ENCODE results near the gene SNX14. TPM values are rescaled to one million over a fixed set of nuclear protein-coding genes. Genes with fewer than 3 reads are reported as not detected.
"Not testable (repeated sequence)": the region's sequence is repeated elsewhere in the genome, so short reads cannot be mapped to it uniquely, and the experiment has no call there.

Gene SNX14
- total RNA-seq, 1 experiment from 2014 or later = 119 TPM

GRCh38 chr6:85544776-85545175, 48.9 kb downstream of the SNX14 start:
- H3K9me3 ChIP-seq (ENCODE audit: control insufficient read depth, insufficient read depth, low read depth, low read length) = no peaks in the 10 kb centered on the region
- ChIA-PET POLR2A (no interaction called here), CTCF (no interaction called here)
- H3K27ac ChIP-seq (ENCODE audit: low read length) = no peak overlapping the region
- BruUV-seq (replicated peaks) = no TSS peak
- intact Hi-C loops (cut with micrococcal nuclease; ENCODE audit: unreplicated experiment) (no loop called here), in situ Hi-C loops (cut with HindIII; ENCODE audit: low pct_unique_long_range_greater_than_20kb, low sequenced_read_pairs) (no loop called here)
- no peak overlapping the region for H3K4me3 ChIP-seq (ENCODE audit: low read depth in 2 of 2, low read length in 2 of 2)
- TF ChIP-seq POLR2AphosphoS5 (IDR thresholded peaks at IDR 0.05; ENCODE audit: low read depth, low read length) (no peak), REST (IDR thresholded peaks at IDR 0.05; ENCODE audit: insufficient read depth in 1 of 2, low read depth in 2 of 2, low read length in 1 of 2) (no peak), CTCF (IDR thresholded peaks at IDR 0.05) (no peak), SIN3A (IDR thresholded peaks at IDR 0.05; ENCODE audit: borderline replicate concordance, insufficient read depth, low read depth, low read length) (no peak), TCF7L2 (IDR thresholded peaks at IDR 0.05; ENCODE audit: low read depth, low read length) (no peak)
- ATAC-seq (no peak), DNase-seq (ENCODE audit: low read depth, low spot score) (no peak)
- H3K36me3 ChIP-seq (ENCODE audit: control insufficient read depth, insufficient read depth, low read length) = peaks cover 17% of the 10 kb centered on the region; the same call in 1 of the 2 replicates
- H3K4me1 ChIP-seq (ENCODE audit: control insufficient read depth, insufficient read depth, low read length) = no peaks in the 10 kb centered on the region
- H3K27me3 ChIP-seq (ENCODE audit: control insufficient read depth, insufficient read depth, low read length) = no peaks in the 10 kb centered on the region

GRCh38 chr6:85537055-85537494, 56.6 kb downstream of the SNX14 start:
- DNase-seq (ENCODE audit: low read depth, low spot score) (no peak), ATAC-seq (no peak)
- H3K36me3 ChIP-seq (ENCODE audit: control insufficient read depth, insufficient read depth, low read length) = peaks cover 37% of the 10 kb centered on the region
- no peak overlapping the region for H3K27ac ChIP-seq (ENCODE audit: low read length)
- intact Hi-C loops (cut with micrococcal nuclease; ENCODE audit: unreplicated experiment) = loop anchor here (2.0 kb wide), 1 partner anchor 180 kb away; no protein-coding TSS in a partner anchor
- BruUV-seq (replicated peaks) = no TSS peak
- TF ChIP-seq SIN3A (IDR thresholded peaks at IDR 0.05; ENCODE audit: borderline replicate concordance, insufficient read depth, low read depth, low read length) = no peak
- TF ChIP-seq CTCF (IDR thresholded peaks at IDR 0.05) = peak; percentile 56; the same call in 1 of the 2 replicates
- ChIA-PET POLR2A (no interaction called here), CTCF (interaction anchor here (0.5 to 1.4 kb wide), 2 partner anchors 87 to 182 kb away, joined by 3 to 4 read pairs; partner anchors contain the start of gene NT5E)
- no peaks in the 10 kb centered on the region for H3K27me3 ChIP-seq (ENCODE audit: control insufficient read depth, insufficient read depth, low read length)
- no peak overlapping the region for H3K4me3 ChIP-seq (ENCODE audit: low read depth in 2 of 2, low read length in 2 of 2)
- no peaks in the 10 kb centered on the region for H3K9me3 ChIP-seq (ENCODE audit: control insufficient read depth, insufficient read depth, low read depth, low read length)
- in situ Hi-C loops (cut with HindIII; ENCODE audit: low pct_unique_long_range_greater_than_20kb, low sequenced_read_pairs) = no loop called here
- no peaks in the 10 kb centered on the region for H3K4me1 ChIP-seq (ENCODE audit: control insufficient read depth, insufficient read depth, low read length)

- H3K9me3 ChIP-seq (ENCODE audit: control insufficient read depth, insufficient read depth, low read depth, low read length); H3K4me3 ChIP-seq (ENCODE audit: low read depth in 2 of 2, low read length in 2 of 2); H3K4me1 ChIP-seq (ENCODE audit: control insufficient read depth, insufficient read depth, low read length); DNase-seq (ENCODE audit: low read depth, low spot score); in situ Hi-C loops (cut with HindIII; ENCODE audit: low pct_unique_long_range_greater_than_20kb, low sequenced_read_pairs); ATAC-seq; H3K27me3 ChIP-seq (ENCODE audit: control insufficient read depth, insufficient read depth, low read length); intact Hi-C loops (cut with micrococcal nuclease; ENCODE audit: unreplicated experiment); H3K27ac ChIP-seq (ENCODE audit: low read length); POLR2A ChIA-PET; BruUV-seq (replicated peaks): not testable (repeated sequence)
- peaks cover 36% of the 10 kb centered on the region for H3K36me3 ChIP-seq (ENCODE audit: control insufficient read depth, insufficient read depth, low read length)
- CTCF ChIA-PET = interaction anchor here (0.7 kb wide), 1 partner anchor 171 kb away, joined by 3 read pairs; no protein-coding TSS in a partner anchor
Measured at GRCh38 chr6:85524281-85524680, 69.4 kb downstream of the SNX14 start.

All from Panc1 (cell line).